HEK293 (cell line): ENCODE results near the gene TPM2.

Source experiments
- ZNF157 ChIP-seq: fragments of 450-650 bp; formaldehyde crosslinking; IDR thresholded peaks from 2 replicates; pipeline ENCODE4 v1.5.1; 2016; ENCODE audit warnings: missing biosample characterization, missing genetic modification characterization
- ZNF530 ChIP-seq: fragments of 450-650 bp; formaldehyde crosslinking; IDR thresholded peaks from 2 replicates; pipeline ENCODE4 v1.5.1; 2016; ENCODE audit warnings: low read depth, missing biosample characterization, missing genetic modification characterization
- TF ChIP-seq, protein P1 (sequence below): fragments of 450-650 bp; formaldehyde crosslinking; IDR thresholded peaks from 2 replicates; pipeline ENCODE4 v1.5.1; 2016; ENCODE audit warnings: missing biosample characterization, missing genetic modification characterization
- TF ChIP-seq, protein P2 (sequence below): fragments of 450-650 bp; formaldehyde crosslinking; IDR thresholded peaks from 2 replicates; pipeline ENCODE4 v1.5.1; 2016; ENCODE audit warnings: missing biosample characterization, missing genetic modification characterization

DNA sequence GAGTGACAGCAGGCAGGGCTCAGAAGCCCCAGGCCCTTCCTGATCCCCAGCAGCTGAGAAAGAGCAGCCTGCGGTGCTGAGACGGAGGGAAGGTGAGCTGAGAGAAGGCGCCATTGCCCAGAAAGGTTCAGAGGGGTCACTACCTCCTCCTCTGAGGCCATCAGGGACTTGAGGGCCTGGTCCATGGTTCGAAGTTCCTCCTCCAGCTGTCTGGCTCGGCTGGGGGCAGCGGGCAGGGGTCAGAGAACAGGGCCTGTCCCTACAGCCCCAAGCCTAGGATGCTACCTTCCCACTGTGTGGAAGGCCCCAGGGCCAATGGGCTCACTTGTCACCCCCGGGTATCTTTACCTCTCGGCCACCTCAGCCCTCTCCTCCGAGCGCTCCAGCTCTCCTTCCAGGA lies 4.8 kb downstream of the TPM2 start:
- TF ChIP-seq ZNF530 (tag by site-specific recombination) (no peak), ZNF157 (tag by site-specific recombination) (no peak)
- TF ChIP-seq, protein P1, sequence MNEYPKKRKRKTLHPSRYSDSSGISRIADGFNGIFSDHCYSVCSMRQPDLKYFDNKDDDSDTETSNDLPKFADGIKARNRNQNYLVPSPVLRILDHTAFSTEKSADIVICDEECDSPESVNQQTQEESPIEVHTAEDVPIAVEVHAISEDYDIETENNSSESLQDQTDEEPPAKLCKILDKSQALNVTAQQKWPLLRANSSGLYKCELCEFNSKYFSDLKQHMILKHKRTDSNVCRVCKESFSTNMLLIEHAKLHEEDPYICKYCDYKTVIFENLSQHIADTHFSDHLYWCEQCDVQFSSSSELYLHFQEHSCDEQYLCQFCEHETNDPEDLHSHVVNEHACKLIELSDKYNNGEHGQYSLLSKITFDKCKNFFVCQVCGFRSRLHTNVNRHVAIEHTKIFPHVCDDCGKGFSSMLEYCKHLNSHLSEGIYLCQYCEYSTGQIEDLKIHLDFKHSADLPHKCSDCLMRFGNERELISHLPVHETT (tag by site-specific recombination) = no peak
- TF ChIP-seq, protein P2, sequence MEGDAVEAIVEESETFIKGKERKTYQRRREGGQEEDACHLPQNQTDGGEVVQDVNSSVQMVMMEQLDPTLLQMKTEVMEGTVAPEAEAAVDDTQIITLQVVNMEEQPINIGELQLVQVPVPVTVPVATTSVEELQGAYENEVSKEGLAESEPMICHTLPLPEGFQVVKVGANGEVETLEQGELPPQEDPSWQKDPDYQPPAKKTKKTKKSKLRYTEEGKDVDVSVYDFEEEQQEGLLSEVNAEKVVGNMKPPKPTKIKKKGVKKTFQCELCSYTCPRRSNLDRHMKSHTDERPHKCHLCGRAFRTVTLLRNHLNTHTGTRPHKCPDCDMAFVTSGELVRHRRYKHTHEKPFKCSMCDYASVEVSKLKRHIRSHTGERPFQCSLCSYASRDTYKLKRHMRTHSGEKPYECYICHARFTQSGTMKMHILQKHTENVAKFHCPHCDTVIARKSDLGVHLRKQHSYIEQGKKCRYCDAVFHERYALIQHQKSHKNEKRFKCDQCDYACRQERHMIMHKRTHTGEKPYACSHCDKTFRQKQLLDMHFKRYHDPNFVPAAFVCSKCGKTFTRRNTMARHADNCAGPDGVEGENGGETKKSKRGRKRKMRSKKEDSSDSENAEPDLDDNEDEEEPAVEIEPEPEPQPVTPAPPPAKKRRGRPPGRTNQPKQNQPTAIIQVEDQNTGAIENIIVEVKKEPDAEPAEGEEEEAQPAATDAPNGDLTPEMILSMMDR (tag by site-specific recombination) = no peak
